ENCODE data around the gene LRRK1.

LRRK1 gene

DNA sequence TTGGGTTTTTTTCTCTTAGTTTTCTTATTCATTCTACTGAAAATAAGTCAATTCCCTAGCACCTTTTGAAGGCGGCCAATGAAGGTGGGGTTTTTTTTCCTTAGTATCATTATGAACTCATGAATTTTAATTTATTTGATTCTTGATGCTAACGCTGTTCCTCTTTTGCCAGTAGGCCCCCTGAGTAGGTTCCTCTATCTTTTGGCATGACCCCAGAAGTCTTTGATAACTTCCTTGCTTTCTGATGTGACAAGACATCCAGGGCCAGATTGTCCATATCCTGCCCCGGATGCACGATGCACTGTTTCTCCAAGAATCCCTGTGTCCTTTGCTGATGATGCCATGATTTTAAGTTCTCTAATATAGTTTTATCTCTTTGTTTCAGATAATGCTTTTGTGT lies 20.6 kb downstream of the LRRK1 start:
- no peak for DNase-seq (ENCODE audit: low spot score)

DNA sequence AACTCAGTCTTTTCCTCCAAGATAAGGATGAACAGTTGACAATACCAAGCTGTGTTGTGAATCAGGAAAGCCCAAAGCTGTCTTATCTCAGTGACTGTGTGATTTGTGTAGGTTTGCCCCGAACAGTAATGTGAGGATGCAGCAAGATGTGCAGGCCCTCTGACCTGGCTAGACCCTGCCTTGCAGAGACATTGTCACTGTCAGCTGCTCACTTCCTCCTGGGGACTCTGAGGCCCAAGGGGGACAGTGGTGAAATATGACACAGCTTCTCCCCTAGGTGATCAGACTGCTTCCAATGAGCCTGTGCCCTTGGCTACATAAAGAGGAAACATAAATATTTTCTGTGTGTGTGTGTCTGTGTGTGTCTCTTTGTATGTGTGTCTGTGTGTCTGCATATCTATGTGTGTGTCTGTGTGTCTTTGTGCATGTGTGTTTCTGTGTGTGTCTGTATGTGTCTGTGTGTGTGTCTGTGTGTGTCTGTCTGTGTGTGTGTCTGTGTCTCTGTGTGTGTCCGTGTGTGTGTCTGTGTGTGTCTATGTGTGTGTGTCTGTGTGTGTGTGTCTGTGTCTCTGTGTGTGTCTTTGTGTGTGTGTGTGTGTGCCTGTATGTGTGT lies 21.7 kb downstream of the LRRK1 start:
- no peak for DNase-seq (ENCODE audit: low spot score)

DNA sequence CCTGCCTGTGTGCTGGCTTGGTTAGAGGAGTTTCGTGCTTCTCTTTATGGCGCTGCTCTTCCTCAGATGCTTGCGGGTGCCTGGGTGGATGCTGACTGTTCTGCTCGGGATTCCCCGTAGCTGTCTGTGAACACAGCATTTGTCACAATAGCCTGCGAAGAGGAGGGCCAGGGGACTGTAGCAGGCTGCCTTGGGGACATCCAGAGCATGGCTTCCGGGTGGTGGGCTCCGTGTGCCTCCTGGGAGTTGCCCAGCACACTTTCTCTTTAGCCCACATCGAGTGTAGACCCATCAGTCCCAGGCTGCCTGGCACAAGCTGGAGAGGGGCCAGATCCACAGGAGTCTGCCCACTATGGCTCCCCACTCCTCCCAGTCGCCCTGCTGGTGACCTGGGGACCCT lies 22.4 kb downstream of the LRRK1 start:
- DNase-seq (ENCODE audit: low spot score): no peak

DNA sequence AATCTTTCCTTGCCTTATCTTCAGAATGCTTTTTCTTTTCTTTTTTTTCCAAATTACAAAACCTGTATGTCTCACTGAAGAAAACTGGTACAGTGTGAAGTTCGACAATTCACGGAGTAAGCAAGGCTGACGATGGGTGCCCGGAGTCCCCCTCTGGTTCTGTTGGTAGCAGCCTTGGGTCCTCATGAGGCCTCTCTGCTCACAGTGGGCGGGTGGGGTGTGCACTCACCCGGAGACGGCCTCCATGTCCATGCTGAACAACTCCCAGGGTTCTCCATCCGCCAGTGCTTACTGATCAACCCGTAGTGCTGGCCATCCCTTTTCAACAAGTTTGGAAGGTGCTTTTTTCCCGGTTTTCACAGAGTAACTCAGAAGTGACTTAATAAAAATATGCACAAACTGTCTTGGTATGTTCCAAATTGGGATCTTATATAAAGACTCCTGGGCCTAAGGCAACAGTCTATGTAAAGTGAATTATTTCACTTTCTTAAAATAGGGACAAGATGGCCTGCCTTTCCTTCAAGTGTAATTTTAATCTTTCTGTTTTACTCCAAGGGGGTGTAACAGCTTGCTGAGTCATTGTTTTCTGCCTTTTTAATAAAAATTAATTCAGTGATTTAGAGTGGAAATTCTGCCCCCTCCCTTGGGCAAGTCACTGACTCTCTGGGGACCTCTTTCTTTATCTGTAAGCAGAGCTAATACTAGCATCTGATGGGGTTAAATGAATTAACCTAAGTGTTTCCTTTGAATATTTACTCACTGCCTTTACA lies 23.7 kb downstream of the LRRK1 start:
- DNase-seq (ENCODE audit: low spot score): no peak

DNA sequence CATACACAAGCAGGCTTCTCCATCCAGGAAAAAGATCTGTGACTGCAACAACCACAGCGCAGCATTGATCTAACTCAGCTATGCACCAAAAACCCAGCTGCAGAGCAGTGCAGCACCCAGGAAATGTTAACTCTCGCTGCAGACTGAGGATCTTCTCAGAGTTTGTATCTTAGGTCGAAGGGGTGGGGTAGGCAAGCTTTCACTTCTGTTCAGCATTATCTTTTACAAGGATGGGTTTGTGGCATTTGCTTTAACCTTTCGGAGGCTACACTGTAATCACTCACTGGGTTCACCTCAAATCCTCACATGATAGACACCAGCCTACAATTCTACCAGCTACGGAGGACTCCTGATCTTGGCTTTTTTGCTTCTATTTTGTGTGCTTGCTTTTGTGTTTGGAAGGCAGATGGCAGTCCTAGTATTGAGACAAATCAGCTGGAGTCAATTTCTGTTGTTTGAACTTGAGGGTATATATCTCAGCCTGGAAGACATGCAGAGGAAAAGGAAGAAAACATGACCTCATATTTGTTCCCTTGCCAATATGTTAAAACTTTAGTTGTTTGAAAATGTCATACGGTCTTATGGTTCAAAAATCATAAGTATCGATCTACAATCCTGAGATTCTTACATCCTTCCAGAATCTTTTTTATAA lies 25.2 kb downstream of the LRRK1 start:
- DNase-seq (ENCODE audit: low spot score): no peak

DNA sequence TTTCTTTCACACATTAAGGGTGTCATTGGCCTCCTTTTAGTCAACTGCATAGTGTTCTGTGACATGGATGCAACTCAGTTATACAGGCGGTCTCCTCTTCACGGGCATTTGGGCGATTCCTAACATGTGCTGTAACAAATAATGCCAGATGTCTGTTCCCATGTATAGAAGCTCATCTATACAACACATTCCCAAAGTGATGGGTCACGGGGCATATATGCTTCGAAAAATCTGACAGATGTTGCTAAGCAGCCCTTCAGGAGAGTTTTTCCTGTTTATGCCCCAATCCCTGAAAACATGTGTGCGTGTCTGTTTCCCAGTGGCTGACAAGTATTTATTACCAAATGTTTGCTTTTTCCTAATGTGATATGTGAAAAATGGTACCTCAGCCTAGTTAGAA lies 25.8 kb downstream of the LRRK1 start:
- no peak for DNase-seq (ENCODE audit: low spot score)

DNA sequence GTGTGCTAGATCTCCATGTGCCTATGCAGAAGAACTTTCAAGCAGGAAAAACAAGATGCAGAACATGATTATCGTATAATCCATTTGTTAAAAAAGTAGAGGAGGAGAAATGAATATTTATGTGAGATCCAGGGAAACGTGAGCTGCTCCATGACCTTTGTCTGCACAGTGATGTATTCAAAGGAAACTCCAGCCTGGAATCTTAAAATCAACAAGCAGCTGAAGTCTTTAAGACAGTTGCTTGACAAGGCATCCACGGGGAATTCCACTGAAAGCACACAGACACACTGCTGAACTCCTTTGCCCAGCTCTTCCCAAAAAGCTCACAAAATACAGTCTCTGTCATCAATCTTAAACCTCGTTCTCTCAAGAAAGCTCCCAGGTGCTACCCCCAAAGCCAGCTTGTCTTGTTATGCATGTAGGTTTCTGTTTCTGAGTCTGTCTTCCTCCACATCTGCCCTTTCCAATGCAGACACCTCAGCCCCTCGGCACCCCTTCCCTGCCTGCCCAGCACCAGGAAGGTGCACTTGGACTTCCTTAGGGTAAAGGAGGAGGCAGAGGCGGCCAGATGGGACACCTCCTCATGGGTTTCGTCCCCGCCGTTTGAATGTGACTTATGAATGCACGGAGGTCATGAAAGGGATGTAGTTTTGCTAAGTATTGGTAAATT lies 28.7 kb downstream of the LRRK1 start:
- no peak for DNase-seq (ENCODE audit: low spot score)

DNA sequence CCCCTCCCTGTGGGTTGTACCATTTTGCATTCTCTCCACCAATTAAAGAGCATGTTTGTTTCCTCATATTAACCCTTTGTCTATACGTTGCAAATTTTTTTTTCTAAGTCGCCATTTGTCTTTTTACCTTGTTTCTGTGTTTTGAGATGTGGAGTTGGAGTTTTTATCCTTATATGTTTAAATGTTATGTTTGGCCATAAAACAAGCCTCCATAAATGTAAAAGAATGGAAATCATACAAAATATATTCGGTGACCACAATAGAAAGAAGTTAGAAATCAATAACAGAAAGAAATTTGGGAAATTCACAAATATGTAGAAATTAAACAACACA lies 29.2 kb downstream of the LRRK1 start:
- DNase-seq (ENCODE audit: low spot score): no peak

DNA sequence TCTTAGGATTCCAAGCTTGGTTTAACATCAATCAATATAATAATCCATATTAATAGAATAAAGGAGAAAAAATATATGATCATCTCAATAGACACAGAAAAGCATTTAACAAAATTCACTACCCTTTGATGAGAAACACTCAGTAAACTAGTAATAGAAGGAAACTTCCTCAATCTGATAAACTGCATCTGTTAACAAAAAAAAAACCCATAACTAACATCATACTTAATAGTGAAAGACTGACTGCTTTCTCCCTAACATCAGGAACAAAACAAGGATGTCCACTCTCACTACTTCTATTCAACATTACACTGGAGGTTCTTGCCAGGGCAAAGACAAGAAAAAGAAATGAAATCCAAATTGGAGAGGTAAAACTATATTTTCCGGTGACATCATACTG lies 30.5 kb downstream of the LRRK1 start:
- no peak for DNase-seq (ENCODE audit: low spot score)

DNA sequence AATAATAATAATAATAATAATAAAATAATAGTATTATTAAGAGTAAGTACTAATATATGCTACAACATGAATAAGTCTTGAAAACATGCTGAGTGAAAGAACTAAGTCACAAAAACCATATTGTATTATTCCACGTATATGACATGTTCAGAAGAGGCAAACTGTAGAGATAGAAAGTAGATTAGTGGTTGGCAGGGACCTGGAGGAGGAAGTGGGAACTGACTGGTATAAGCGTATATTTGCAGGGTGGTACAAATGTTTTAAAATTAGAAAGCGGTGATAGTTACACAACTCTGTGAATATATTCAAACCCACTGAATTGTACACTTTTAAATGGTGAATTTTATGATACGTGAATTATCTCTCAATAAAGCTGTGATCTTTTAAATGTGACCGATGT lies 32.8 kb downstream of the LRRK1 start:
- DNase-seq (ENCODE audit: low spot score): no peak

DNA sequence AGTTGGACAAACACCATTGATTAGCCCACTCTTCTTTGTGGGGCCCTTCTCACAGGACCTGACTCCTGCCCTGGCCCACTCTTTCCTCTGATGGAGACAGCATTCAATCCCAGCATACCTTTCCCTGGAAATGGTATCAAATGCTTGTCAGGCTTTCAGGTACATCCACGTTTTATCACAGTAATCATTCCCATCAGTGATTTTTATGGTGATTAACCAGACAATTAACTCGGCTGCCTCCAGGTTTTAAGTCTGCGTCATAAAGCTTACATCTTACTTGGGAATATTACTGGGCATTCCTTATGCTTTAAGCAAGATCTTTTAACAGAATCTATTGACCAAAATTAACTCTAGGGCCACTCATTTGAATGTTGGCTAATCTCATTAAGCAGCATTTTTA lies 33.4 kb downstream of the LRRK1 start:
- no peak for DNase-seq (ENCODE audit: low spot score)

DNA sequence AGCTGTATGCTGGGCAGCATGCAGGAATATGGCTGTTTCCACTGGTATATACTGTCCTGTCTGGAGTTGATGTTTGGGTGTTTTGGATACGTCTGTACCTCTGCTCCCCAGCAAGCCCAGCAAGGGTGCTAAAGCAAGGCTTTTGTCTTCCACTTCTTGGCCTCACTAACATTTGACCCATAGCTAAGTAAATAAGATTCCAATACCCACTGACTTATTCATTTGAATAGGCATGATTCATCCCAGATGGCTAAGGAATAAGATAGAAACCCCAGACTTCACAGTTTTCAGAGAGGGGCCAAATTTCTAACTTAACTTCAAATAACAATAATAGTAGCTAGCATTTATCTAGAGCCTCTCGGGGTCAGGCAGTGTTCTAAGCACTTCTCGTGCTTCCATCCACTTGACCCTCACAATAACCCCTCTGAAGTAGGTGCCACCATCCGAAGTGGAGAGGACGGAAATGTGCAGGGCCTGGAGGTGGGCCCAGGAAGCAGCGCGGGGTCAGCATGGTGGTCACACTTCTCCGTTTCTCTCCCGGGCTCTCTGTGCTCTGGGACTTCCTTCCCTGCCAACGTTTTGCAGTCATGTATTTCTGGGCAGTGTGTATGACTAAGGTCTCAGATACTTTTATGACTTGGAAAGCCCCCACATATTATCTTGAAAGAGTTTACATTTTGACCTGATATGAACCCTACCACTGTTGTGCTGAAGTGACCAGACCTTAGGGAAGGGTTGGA lies 39.3 kb downstream of the LRRK1 start:
- DNase-seq (ENCODE audit: low spot score): no peak

DNA sequence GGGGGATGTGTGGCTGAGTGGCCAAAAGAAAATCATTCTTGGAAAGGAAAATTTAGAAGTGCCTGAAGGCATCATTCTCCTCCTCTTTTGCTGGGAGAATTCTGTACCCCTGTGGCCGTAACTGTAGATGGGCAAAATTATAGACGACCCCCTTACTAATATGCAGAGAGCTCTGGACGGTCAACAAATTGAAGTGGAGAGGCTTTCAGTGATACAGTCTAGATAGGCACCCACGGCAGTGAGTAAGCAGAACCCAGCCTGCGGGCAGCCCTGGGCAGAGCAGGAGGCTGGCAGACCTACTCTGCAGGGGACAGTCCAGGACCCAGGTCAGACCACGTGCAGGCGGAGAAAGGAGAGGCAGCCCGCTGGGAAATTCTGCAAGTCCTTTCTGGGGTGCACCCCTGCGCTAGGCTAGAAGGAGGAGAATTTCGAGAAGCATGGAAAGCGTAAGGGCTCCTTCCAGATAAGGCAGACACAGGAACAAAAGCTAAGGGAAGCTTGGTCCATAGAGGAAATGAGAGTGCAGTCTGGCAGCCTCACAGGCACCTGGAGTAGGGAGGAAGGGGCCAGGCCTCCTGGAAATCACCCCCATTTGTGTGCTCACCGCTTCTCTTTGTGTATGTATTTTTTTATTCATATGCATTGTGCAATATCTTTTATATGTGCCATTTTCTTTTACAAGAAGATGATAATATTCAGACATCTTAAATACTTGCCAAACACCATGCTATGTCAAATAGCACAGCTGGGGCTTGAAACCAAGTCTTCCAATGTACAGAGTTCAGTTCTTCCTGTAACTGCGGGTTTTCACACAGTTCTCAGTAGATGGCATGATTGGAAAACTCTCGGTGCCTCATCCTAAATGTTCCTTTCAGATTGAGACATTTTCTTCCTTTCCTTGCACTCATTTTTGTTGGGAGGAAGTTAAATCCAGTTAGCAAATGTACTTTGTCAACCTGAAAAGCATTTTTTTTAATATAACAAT lies 40.2 kb downstream of the LRRK1 start:
- DNase-seq (ENCODE audit: low spot score): no peak

DNA sequence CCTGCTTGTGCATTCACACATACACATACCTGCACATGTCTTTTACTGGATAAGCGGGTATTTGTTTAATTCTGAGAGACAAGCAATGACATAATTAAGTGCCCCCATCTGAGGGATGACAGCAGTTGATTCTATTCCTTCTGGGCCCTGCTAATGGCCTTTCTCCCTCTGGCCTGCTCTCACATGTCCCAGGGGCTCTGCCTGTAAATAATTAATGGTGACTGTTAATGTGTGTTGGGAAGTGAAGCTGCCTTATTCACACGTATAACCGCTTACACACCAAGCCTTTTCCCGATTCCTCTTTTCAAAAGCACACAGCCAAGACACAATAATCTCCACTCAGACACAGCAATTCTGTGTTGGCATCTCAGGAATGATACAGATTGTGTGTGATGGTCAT lies 47.8 kb downstream of the LRRK1 start:
- DNase-seq (ENCODE audit: low spot score): no peak

DNA sequence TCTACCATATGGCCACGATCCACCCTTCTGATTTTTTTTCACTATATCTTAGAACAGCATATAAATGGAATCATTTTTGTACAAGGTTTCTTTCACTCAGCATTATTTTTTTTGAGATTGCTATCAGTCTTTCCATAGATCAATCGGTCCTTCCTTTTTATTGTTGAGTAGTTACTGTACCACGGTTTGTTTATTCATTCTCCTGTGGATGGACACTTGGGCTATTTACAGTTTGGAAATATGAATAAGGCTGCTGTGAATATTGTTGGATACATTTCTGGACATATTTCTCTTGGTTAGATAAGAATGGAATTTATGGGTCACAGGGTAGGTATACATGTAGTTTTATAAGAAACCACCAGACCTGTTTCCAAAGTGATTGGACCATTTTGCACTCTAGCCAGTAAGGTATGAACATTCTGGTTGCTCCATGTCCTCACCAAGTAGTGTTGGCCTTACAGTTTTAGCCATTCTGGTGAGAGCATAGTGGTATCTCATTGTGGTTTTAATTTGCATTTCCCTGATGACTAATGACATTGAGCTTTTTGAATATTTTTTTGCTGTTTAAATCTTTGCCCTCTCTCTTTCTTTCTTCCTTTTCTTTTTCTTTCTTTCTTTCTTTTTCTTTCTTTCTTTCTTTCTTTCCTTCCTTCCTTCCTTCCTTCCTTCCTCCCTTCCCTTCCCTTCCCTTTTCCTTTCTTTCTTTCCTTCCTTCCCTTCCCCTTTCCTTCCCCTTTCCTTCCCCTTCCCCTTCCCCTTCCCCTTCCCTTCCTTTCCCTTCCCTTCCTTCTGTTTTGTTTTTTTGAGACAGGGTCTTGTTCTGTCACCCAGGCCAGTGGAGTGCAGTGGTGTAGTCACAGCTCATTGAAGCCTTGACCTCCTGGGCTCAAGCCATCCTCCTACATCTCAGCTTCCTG lies 49.2 kb downstream of the LRRK1 start:
- DNase-seq (ENCODE audit: low spot score): no peak

DNA sequence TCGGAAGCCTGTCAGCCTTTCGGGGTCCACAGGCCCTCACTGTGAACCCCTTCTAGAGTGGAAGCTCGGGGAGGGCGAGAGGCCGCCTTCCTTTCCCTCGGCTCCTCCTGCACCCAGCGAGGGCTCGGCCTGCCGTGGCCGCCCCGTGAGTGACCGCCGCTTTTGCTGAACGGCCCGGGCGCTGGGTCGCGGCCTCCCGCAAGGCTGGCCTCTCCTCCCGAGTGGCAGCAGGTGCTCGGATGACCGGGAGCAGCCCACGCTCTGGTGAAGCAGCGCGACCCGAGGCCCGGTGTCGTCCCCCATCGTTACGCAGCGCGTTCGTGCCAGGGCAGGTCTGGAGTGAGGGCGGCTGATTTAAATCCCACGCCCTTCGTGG lies 53.8 kb downstream of the LRRK1 start:
- no peak for DNase-seq (ENCODE audit: low spot score)

DNA sequence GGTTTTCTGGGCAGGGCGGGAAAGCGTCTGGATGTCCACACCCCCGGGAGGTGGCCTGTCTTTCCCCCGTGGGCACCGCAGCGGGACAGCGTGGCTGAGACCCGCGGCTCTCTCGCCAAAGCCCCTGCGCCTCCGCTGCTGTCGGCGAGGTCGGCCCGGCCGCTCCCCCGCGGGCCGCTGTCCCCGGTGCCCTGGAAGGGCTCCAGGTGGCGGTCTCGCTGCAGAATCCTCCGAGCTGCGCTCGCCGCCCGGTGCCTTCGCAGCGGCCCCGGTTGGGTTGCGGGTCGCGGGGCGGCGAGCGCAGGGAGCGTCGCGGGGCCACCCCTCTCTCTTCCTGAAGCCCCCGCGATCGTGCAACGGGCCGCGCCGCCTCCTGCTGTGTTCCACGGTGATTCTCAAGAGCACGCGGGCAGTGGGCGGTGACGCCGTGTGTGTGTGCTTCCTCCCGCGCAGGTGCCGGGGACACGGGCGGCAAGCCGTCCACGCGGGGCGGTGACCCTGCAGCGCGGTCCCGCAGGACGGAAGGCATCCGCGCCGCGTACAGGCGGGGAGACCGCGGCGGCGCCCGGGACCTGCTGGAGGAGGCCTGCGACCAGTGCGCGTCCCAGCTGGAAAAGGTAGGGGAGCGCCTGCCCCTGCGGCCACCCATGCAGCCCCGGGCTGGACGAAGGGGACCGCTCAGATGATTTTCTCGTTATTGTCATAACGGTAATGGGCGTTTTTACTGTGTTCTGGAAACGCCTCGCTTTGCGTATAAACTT lies 54.4 kb downstream of the LRRK1 start:
- DNase-seq (ENCODE audit: low spot score): no peak

DNA sequence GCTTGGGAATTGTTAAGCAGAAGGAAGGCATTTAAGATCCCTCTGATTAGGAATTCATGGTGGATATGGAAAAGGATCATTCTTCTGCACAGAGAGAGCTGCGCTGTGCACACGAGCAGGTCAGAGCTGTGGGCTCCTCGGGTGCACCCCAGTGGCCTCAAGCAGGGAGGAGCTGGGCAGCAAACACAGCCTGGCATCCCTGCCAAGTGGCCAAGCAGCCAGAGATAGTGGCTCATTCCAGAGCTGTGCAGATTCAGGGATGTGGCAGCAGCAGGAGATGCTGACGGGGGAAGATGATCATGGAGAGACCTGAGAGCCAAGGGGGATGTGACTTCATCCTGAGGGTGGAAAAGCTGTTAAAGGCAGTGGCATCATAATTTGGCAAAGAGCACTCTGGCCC lies 55.9 kb downstream of the LRRK1 start:
- no peak for DNase-seq (ENCODE audit: low spot score)

DNA sequence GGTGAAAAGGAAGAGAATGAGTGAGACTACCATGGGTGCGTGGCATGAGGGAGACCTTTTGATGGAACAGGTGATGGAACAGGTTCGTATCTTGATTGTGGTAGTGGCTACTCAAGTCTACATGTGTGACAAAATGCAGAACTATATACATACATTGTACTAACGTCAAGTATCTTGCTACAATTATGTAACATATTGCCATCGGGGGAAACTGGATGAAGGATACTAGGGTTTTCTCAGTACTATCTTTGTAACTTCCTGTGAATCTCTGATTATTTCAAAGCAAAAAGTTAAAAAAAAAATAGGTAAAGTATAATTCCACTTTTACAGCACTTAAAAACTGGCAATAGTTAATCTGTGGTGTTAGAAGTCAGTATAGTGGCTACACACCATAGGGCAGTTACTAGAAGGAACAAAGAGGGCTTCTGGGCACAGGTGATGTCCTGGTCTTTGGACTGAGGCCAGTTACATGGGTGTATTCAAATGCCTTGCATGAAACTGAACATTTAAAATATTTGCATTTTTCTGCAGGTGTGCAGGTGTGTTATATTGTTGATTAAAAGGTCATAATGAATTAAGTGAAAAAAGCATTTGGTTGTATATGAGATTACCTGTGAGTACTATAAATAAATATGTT lies 61.4 kb downstream of the LRRK1 start:
- no peak for DNase-seq (ENCODE audit: low spot score)
